ENCODE data around the gene ZNF579. TPM values are rescaled to one million over a fixed set of nuclear protein-coding genes. Genes with fewer than 3 reads are reported as not detected.

Gene ZNF579
- total and polyA plus RNA-seq, 10 of the 15 experiments (the other 5 are each of a cell fraction or from before 2014, with no cell fraction given): 0.11 to 11.7 (median 1.5) TPM

DNA sequence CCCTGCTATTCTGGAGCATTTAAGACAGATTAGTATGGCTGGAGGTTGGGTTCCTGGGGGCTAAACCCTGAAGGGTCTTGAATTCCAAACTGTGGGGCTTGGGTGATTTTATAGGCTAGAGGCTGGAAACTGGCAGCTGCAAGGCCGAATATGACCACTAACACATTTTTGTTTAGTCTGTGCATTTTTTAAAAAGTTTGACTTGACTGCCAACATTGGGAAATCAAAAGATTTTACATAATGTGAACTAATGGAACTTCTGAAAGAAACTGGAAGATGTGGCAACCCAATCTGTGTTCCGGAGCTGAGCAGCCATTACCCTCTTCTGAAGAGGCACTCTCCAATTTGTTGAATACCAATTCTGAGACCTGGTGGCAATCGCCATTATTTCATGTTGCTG, 38.6 kb upstream of the ZNF579 start (continued):
- TF ChIP-seq ZNF384 (IDR thresholded peaks at IDR 0.05; ENCODE audit: borderline replicate concordance, low read depth, low read length) (no peak), EED (IDR thresholded peaks at IDR 0.05; ENCODE audit: low read depth) (no peak)
- TF ChIP-seq, protein P1, sequence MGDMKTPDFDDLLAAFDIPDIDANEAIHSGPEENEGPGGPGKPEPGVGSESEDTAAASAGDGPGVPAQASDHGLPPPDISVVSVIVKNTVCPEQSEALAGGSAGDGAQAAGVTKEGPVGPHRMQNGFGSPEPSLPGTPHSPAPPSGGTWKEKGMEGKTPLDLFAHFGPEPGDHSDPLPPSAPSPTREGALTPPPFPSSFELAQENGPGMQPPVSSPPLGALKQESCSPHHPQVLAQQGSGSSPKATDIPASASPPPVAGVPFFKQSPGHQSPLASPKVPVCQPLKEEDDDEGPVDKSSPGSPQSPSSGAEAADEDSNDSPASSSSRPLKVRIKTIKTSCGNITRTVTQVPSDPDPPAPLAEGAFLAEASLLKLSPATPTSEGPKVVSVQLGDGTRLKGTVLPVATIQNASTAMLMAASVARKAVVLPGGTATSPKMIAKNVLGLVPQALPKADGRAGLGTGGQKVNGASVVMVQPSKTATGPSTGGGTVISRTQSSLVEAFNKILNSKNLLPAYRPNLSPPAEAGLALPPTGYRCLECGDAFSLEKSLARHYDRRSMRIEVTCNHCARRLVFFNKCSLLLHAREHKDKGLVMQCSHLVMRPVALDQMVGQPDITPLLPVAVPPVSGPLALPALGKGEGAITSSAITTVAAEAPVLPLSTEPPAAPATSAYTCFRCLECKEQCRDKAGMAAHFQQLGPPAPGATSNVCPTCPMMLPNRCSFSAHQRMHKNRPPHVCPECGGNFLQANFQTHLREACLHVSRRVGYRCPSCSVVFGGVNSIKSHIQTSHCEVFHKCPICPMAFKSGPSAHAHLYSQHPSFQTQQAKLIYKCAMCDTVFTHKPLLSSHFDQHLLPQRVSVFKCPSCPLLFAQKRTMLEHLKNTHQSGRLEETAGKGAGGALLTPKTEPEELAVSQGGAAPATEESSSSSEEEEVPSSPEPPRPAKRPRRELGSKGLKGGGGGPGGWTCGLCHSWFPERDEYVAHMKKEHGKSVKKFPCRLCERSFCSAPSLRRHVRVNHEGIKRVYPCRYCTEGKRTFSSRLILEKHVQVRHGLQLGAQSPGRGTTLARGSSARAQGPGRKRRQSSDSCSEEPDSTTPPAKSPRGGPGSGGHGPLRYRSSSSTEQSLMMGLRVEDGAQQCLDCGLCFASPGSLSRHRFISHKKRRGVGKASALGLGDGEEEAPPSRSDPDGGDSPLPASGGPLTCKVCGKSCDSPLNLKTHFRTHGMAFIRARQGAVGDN (IDR thresholded peaks at IDR 0.05): no peak

DNA sequence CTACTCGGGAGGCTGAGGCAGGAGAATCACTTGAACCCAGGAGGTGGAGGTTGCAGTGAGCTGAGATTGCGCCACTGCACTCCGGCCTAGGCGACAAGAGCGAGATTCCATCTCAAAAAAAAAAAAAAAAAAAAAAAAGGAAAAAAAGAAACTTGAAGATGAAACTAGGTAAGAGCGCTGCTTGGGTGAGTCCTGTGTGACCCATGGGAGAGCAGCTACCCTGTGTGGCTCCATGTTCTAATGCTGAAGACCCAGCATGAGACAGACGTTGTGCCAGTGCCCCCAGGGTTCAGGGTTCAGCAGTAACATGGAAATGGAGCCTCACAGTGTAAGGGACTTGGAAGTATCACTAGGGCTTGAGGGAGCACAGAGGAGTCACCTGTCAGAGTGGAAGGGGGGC, 37.8 kb upstream of the ZNF579 start:
- BruUV-seq (replicated peaks): no TSS peak
- POLR2A ChIA-PET: interaction anchor here (0.6 kb wide), 1 partner anchor 107 kb away, joined by 4 read pairs; no protein-coding TSS in a partner anchor
- no peaks in the 10 kb centered on the region; the same call in 1 of the 3 replicates for H3K9me3 ChIP-seq (replicated peaks; ENCODE audit: control insufficient read depth, insufficient read depth, low read length)
- no peak overlapping the region for H3K27ac ChIP-seq (ENCODE audit: control insufficient read depth, insufficient read depth)
- SMC1A ChIA-PET (ENCODE audit: uncharacterized antibody, unreplicated experiment): interaction anchor here (1.4 kb wide), 1 partner anchor 12 kb away, joined by 3 read pairs; no protein-coding TSS in a partner anchor
- no peak overlapping the region for H3K9ac ChIP-seq (ENCODE audit: control insufficient read depth, insufficient read depth, low read length)
- DNase-seq (ENCODE audit: low read depth, low spot score) (no peak), ATAC-seq (no peak), FAIRE-seq (no peak)
- H3K4me2 ChIP-seq (ENCODE audit: control insufficient read depth, insufficient read depth): no peak overlapping the region
- no peaks in the 10 kb centered on the region for H3K4me1 ChIP-seq (ENCODE audit: control insufficient read depth, insufficient read depth, low read length)
- H3K79me2 ChIP-seq (ENCODE audit: control insufficient read depth, insufficient read depth, low read length): no peaks in the 10 kb centered on the region
- CTCF ChIA-PET: interaction anchor here (1.5 to 2.8 kb wide), 2 partner anchors 12 to 14 kb away, joined by 5 to 12 read pairs; partner anchors contain the start of gene ZNF865
- in situ Hi-C loops (cut with MboI) (no loop called here), intact Hi-C loops (cut with micrococcal nuclease; ENCODE audit: unreplicated experiment) (no loop called here)
- no peaks in the 10 kb centered on the region for H3K27me3 ChIP-seq (replicated peaks in 1 of 2; ENCODE audit: control insufficient read depth in 2 of 2, insufficient read depth in 2 of 2, low read length in 1 of 2)
- peaks cover 3 to 12% of the 10 kb centered on the region in 2 experiments; a peak in 3 of 4 replicates for H3K36me3 ChIP-seq (ENCODE audit: control insufficient read depth in 2 of 2, insufficient read depth in 2 of 2, low read length in 1 of 2)
- no peak overlapping the region for H3K4me3 ChIP-seq
- H2AFZ ChIP-seq (ENCODE audit: control insufficient read depth, low read depth, low read length): no peak overlapping the region
- RAD21 ChIA-PET (ENCODE audit: unreplicated experiment): interaction anchor here (0.7 kb wide), 1 partner anchor 72 kb away, joined by 6 read pairs; no protein-coding TSS in a partner anchor
- no peaks in the 10 kb centered on the region for H4K20me1 ChIP-seq (ENCODE audit: control insufficient read depth, insufficient read depth)
- 70% methylated on average over 7 of the region's 7 CpGs for WGBS (ENCODE audit: insufficient coverage, insufficient replicate concordance, low lambda C conversion rate, missing lambda C conversion rate)
- no peak for TF ChIP-seq ZBTB40 (IDR thresholded peaks at IDR 0.05; ENCODE audit: borderline replicate concordance)
- TF ChIP-seq NRF1 (conservative IDR thresholded peaks at IDR 0.05; ENCODE audit: low read depth, low read length): no peak
- no peak for TF ChIP-seq TCF12 (IDR thresholded peaks at IDR 0.05; ENCODE audit: low read depth, low read length)
- no peak for TF ChIP-seq JUNB (IDR thresholded peaks at IDR 0.05)
- no peak for TF ChIP-seq BCL11A (IDR thresholded peaks at IDR 0.05; ENCODE audit: low read depth, low read length)
- no peak for TF ChIP-seq NFYA (IDR thresholded peaks at IDR 0.05; ENCODE audit: borderline replicate concordance, low read depth, low read length)
- no peak for TF ChIP-seq NBN (IDR thresholded peaks at IDR 0.05)
